AG04449 (cell line): ENCODE data around the gene DNAL4.

ENCODE experiments used
- CTCF ChIA-PET: fragments of 350-600 bp; formaldehyde crosslinking; extraction: SDS; loops from one replicate; lab custom pipeline; 2021; ENCODE audit warnings: antibody characterized with exemption; lab: Yijun Ruan, JAX
- POLR2A ChIA-PET: fragments of 400-600, 350-600 bp; formaldehyde crosslinking; extraction: SDS; loops from one replicate; lab custom pipeline; 2020; ENCODE audit warnings: antibody characterized with exemption, inconsistent platforms; lab: Yijun Ruan, JAX
- DNase-seq: peaks from one replicate; pipeline ENCODE4 v3.0.0-alpha.2; 2010; ENCODE audit warnings: low read depth, low spot score
- H3K4me3 ChIP-seq: 2 replicates; pipeline ENCODE4 v1.5.1; 2011; ENCODE audit warnings: low read depth, mild to moderate bottlenecking, control low read depth, low read length
- TF ChIP-seq, protein P1 (sequence below): IDR thresholded peaks from one replicate; pipeline ENCODE4 v1.5.1; 2011; ENCODE audit warnings: mild to moderate bottlenecking, moderate library complexity, low read length, control low read depth, inconsistent platforms; ENCODE audit not compliant: insufficient read depth; ENCODE audit errors: missing control alignments

DNAL4 gene

DNA sequence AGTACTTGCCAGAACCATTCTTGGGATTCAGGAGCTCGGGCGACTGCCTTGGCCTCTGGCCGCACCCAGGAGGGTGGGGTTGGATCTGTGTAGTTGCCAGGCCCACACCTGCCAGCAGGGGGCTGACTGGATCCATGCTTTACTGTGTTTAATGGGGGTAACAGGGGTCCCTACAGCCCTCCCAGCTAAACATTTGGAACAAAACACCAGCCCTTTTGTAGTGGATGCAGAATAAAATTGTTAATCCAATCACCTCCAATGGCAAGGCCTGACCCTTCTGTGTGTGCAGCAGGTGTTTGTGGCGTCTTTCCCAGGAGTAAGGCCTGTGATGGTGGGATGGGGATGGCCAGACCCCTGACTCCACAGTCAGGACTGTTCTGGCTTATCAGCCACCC is 60.6 kb downstream of the DNAL4 start:
- no peak overlapping the region for H3K4me3 ChIP-seq
- DNase-seq = no peak
- ChIA-PET CTCF (interaction anchor here (0.8 to 4.8 kb wide), 6 partner anchors 9 to 18 kb away, joined by 3 to 52 read pairs (median 18); no protein-coding TSS in a partner anchor), POLR2A (interaction anchor here (1.3 kb wide), 1 partner anchor 15 kb away, joined by 3 read pairs; no protein-coding TSS in a partner anchor)
- TF ChIP-seq, protein P1, sequence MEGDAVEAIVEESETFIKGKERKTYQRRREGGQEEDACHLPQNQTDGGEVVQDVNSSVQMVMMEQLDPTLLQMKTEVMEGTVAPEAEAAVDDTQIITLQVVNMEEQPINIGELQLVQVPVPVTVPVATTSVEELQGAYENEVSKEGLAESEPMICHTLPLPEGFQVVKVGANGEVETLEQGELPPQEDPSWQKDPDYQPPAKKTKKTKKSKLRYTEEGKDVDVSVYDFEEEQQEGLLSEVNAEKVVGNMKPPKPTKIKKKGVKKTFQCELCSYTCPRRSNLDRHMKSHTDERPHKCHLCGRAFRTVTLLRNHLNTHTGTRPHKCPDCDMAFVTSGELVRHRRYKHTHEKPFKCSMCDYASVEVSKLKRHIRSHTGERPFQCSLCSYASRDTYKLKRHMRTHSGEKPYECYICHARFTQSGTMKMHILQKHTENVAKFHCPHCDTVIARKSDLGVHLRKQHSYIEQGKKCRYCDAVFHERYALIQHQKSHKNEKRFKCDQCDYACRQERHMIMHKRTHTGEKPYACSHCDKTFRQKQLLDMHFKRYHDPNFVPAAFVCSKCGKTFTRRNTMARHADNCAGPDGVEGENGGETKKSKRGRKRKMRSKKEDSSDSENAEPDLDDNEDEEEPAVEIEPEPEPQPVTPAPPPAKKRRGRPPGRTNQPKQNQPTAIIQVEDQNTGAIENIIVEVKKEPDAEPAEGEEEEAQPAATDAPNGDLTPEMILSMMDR = peak; percentile 71

DNA sequence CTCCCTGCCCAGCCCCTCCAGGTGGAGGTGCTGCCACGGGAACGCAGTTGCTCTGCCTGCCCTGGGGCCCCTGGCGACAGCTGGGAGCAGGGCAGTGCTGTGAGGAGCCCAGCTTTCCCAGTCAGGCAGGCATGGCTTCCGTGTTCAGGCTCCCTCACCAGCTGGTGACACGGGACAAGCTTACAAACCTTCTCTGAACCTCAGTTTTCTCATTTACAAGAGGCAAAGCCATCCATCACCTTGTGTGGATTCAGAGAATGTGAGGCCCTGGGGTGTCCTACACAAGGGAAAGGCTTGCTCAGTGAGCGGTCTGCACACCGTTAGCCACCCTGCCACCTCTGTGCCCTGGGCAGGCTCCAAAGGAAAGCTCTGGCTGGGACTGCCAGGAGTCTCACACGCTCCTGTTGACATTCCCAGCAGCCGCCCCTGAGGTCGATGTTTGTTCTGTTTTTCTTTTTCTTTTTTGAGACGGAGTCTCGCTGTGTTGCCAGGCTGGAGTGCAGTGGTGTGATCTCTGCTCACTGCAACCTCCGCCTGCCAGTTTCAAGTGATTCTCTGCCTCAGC is 61.6 kb downstream of the DNAL4 start:
- TF ChIP-seq, protein P1 = no peak
- no peak overlapping the region for H3K4me3 ChIP-seq
- POLR2A ChIA-PET = no interaction called here
- DNase-seq = no peak
- CTCF ChIA-PET = interaction anchor here (0.7 to 4.8 kb wide), 8 partner anchors 8 to 25 kb away, joined by 3 to 52 read pairs (median 5); no protein-coding TSS in a partner anchor

DNA sequence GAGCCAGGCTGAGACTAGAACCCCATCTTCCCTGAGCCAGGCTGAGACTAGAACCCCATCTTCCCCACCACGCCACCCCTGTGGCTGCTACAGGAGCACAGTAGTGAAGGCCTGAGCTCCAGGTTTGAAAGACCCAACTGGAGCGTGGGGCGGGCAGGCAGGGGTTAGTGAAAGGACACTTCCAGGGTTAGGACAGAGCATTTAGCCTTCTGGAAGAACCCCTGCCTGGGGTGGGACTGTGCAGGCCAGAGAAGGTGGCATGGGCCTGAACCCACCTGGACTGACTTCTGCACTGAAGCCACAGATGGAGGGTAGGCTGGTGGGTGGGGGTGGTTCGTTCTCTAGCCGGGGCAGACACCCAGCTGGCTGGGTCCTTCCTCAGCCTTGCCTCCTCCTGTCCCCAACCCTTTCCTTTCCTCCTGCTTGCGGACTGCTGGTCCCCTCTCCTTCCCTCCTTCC is 62.2 kb downstream of the DNAL4 start:
- TF ChIP-seq, protein P1 = no peak
- H3K4me3 ChIP-seq = no peak overlapping the region
- ChIA-PET CTCF (interaction anchor here (0.7 to 4.2 kb wide), 6 partner anchors 9 to 24 kb away, joined by 3 to 26 read pairs (median 4); no protein-coding TSS in a partner anchor), POLR2A (no interaction called here)
- DNase-seq = no peak

DNA sequence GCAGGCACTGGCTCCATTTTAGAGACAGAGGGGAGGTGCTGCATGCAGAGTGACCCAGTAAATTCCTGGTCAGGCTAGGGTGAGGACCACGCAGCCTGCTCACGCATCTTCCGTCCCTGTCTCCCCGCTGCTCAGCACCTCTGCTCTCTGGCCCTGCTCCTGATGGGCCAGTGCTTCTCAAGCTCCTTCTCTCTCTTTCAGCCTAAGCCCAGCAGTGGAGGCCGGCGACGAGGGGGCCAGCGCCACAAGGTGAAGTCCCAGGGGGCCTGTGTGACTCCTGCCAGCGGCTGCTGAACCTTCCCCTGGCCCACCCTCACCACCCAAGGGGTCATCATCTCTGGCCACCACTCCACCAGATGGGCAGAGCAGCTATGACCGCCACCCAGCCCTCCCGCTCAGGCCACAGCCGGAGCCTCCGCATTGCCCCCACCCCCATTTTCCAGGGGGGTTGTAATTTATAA is 63.5 kb downstream of the DNAL4 start:
- H3K4me3 ChIP-seq = no peak overlapping the region
- DNase-seq = no peak
- TF ChIP-seq, protein P1 = no peak
- POLR2A ChIA-PET = no interaction called here
- CTCF ChIA-PET = interaction anchor here (1.2 to 1.8 kb wide), 3 partner anchors 8 to 12 kb away, joined by 3 to 5 read pairs (median 5); no protein-coding TSS in a partner anchor

DNA sequence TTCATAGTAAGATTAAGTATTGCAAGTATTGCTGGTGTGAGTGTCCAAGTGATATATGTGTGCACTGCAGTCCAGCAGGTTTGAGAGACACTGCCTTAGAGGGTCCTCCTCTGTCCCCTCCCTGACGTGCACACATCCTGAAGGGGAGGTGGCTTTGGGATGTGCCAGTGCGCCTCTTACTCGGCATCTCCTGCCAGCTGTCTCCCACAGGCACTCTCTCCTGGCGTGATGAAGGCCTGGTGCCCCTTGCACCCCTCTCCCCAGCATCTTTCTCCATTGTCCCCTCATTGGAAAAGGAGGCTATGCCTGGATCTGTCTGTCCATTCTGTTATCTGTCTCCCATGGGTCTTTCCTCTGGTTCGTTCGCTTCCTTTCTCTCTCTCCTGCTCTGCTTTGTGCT is 64.0 kb downstream of the DNAL4 start:
- ChIA-PET CTCF (interaction anchor here (0.8 to 1.9 kb wide), 7 partner anchors 8 to 39 kb away, joined by 3 to 6 read pairs (median 4); no protein-coding TSS in a partner anchor), POLR2A (no interaction called here)
- H3K4me3 ChIP-seq = no peak overlapping the region
- TF ChIP-seq, protein P1 = no peak
- no peak for DNase-seq
